B cell (primary cell): Measurements from ENCODE around the gene ANLN. TPM values are rescaled to one million over a fixed set of nuclear protein-coding genes. Genes with fewer than 3 reads are reported as not detected.

Experiments
- ATAC-seq: fragments of 200-7000 bp; cut with Tn5 transposase; one replicate; pipeline ENCODE4 v1.10.0; 2021; ENCODE audit warnings: low read depth, mild to moderate bottlenecking, moderate number of reproducible peaks, moderate library complexity
- CTCF ChIA-PET: fragments of 350-600 bp; sonication (Branson Sonifier 250); formaldehyde crosslinking; loops from one replicate; lab custom pipeline; 2021; ENCODE audit warnings: antibody characterized with exemption, inconsistent platforms; lab: Charles Lee
- POLR2A ChIA-PET: fragments of 350-600 bp; sonication (Branson Sonifier 250); formaldehyde crosslinking; loops from one replicate; lab custom pipeline; 2021; ENCODE audit warnings: antibody characterized with exemption; lab: Charles Lee
- DNase-seq: peaks from one replicate; pipeline ENCODE4 v3.0.0; 2013
- H2AFZ ChIP-seq: 2 replicates; pipeline ENCODE4 v1.6.1; 2012; ENCODE audit warnings: mild to moderate bottlenecking, low read depth, low read length; ENCODE audit not compliant: insufficient read depth, poor library complexity, severe bottlenecking
- H3K27ac ChIP-seq, 2 donors: 1 replicate in 1 of 2; 2 replicates in 1 of 2; pipeline ENCODE4 v1.5.1; 2012 to 2013; ENCODE audit warnings: low read length in 2 of 2, mild to moderate bottlenecking in 2 of 2, moderate library complexity in 1 of 2
- H3K27me3 ChIP-seq, 4 experiments: fragments of 200-600 bp in 1 of 4; sonication (generic) in 1 of 4; replicated peaks in 1 of 4; 1 replicate in 2 of 4; 2 replicates in 2 of 4; pipeline versions ENCODE4 v1.6.1 to v1.7.0; 2013 to 2016; ENCODE audit warnings: low read length in 3 of 4, mild to moderate bottlenecking in 2 of 4, mixed read lengths in 1 of 4, moderate library complexity in 1 of 4; ENCODE audit not compliant: insufficient read depth in 4 of 4, control insufficient read depth in 3 of 4; ENCODE audit errors: control extremely low read depth in 1 of 4
- H3K36me3 ChIP-seq, 2 experiments: replicated peaks in 1 of 2; 1 replicate in 1 of 2; 2 replicates in 1 of 2; pipeline versions ENCODE4 v1.6.1 to v1.7.1; 2013; ENCODE audit warnings: low read length in 1 of 2; ENCODE audit not compliant: insufficient read depth in 2 of 2, control insufficient read depth in 1 of 2; ENCODE audit errors: control extremely low read depth in 1 of 2, extremely low read depth in 1 of 2
- H3K4me1 ChIP-seq, 2 donors: fragments of 200-600 bp in 1 of 2; sonication (generic) in 1 of 2; 1 replicate in 1 of 2; 2 replicates in 1 of 2; pipeline versions ENCODE4 v1.5.1 to v1.6.1; 2013 to 2017; ENCODE audit warnings: low read length in 2 of 2; ENCODE audit not compliant: control insufficient read depth in 2 of 2, insufficient read depth in 2 of 2
- H3K4me2 ChIP-seq: replicated peaks from 2 replicates; pipeline ENCODE3; 2012; ENCODE audit warnings: mild to moderate bottlenecking, low read depth, low read length; ENCODE audit not compliant: poor library complexity, severe bottlenecking
- H3K4me3 ChIP-seq, 5 experiments: fragments of 200-600 bp in 1 of 5; sonication (generic) in 1 of 5; 1 replicate in 3 of 5; 2 replicates in 2 of 5; pipeline versions ENCODE4 v1.5.1 to v1.7.0; 2011 to 2016; ENCODE audit warnings: low read length in 4 of 5, mild to moderate bottlenecking in 4 of 5, low read depth in 2 of 5, control low read depth in 1 of 5, moderate library complexity in 1 of 5; ENCODE audit not compliant: insufficient read depth in 1 of 5; ENCODE audit errors: control extremely low read depth in 1 of 5, extremely low read depth in 1 of 5
- H3K79me2 ChIP-seq: fragments of 200-600 bp; sonication (generic); one replicate; pipeline ENCODE4 v1.6.0; 2016; ENCODE audit warnings: low read length; ENCODE audit not compliant: control insufficient read depth, insufficient read depth
- H3K9ac ChIP-seq: fragments of 200-600 bp; sonication (generic); 2 replicates; pipeline ENCODE4 v1.6.1; 2017; ENCODE audit warnings: mild to moderate bottlenecking, low read length, moderate library complexity
- H3K9me3 ChIP-seq, 3 donors: one replicate each; pipeline versions ENCODE4 v1.6.1 to v1.7.1; 2013; ENCODE audit warnings: low read length in 2 of 3; ENCODE audit not compliant: control insufficient read depth in 2 of 3, insufficient read depth in 1 of 3; ENCODE audit errors: control extremely low read depth in 1 of 3
- H4K20me1 ChIP-seq: 2 replicates; pipeline ENCODE4 v1.6.0; 2012; ENCODE audit warnings: mild to moderate bottlenecking, low read length; ENCODE audit not compliant: insufficient read depth, control insufficient read depth, poor library complexity, severe bottlenecking
- H3K27ac Mint-ChIP-seq: one replicate; pipeline ENCODE4 v1.8.0; 2021; ENCODE audit warnings: mixed read lengths
- H3K27me3 Mint-ChIP-seq: one replicate; pipeline ENCODE4 v1.8.0; 2021; ENCODE audit warnings: mixed read lengths
- H3K4me1 Mint-ChIP-seq: one replicate; pipeline ENCODE4 v1.8.0; 2021; ENCODE audit warnings: mixed read lengths
- H3K4me3 Mint-ChIP-seq: one replicate; pipeline ENCODE4 v1.8.0; 2021; ENCODE audit warnings: mixed read lengths
- H3K9me3 Mint-ChIP-seq: one replicate; pipeline ENCODE4 v1.8.0; 2022; ENCODE audit warnings: mixed read lengths; ENCODE audit not compliant: insufficient read depth
- CTCF ChIP-seq: fragments of 200-600 bp; IDR thresholded peaks from one replicate; pipeline ENCODE4 v1.8.0; 2022; ENCODE audit warnings: antibody characterized with exemption, mild to moderate bottlenecking
- EZH2 ChIP-seq: IDR thresholded peaks from 2 replicates; pipeline ENCODE4 v1.6.1; 2012; ENCODE audit warnings: borderline replicate concordance, low read depth, mild to moderate bottlenecking, moderate library complexity, low read length; ENCODE audit not compliant: insufficient read depth, poor library complexity, severe bottlenecking
- WGBS: methylation state at CpG from one replicate; pipeline ENCODE4 v1.1.5; 2013; ENCODE audit warnings: missing lambda C conversion rate; ENCODE audit not compliant: insufficient coverage; 5-methylcytosine and 5-hydroxymethylcytosine counted together
- intact Hi-C: fragments of 100-400 bp; cut with micrococcal nuclease; formaldehyde crosslinking; loops from one replicate; pipeline ENCODE4 v1.10.0; 2022
- polyA plus RNA-seq: library from polyadenylated mRNA; depleted of rRNA; stranded (reverse); fragments of >200 nt; gene quantifications from 2 replicates; pipeline ENCODE4 v1.2.3, GENCODE V29; 2012
- total RNA-seq, 2 donors: library from RNA; stranded (reverse); fragments of 120-200 nt in 1 of 2; gene quantifications; 1 replicate in 1 of 2; 2 replicates in 1 of 2; pipeline versions ENCODE4 v1.2.3 to v1.2.4, GENCODE V29; 2013 to 2022

Gene ANLN
- total and polyA plus RNA-seq, 2 donors (not counting 1 experiment from before 2014, with no cell fraction given) = 0.19 to 0.32 TPM

- Histone ChIP-seq H3K9me3 (no peaks in the 10 kb centered on the region), H3K27ac (no peak overlapping the region), H3K4me2 (no peak overlapping the region), H3K4me1 (no peaks in the 10 kb centered on the region), H3K9ac (no peak overlapping the region), H3K79me2 (no peaks in the 10 kb centered on the region), H2AFZ (no peak overlapping the region), H4K20me1 (no peaks in the 10 kb centered on the region), H3K27me3 (no peaks in the 10 kb centered on the region), H3K4me3 (no peak overlapping the region), H3K36me3 (no peaks in the 10 kb centered on the region)
- ChIA-PET POLR2A (no interaction called here), CTCF (interaction anchor here (0.6 to 0.9 kb wide), 2 partner anchors 16 to 123 kb away, joined by 3 to 5 read pairs; no protein-coding TSS in a partner anchor)
- H3K27me3 Mint-ChIP-seq = no peaks in the 10 kb centered on the region
- intact Hi-C loops = no loop called here
- ATAC-seq (no peak), DNase-seq (no peak)
- no peak overlapping the region for H3K27ac Mint-ChIP-seq
- TF ChIP-seq CTCF (no peak), EZH2 (no peak)
- no peaks in the 10 kb centered on the region for H3K4me1 Mint-ChIP-seq
- H3K9me3 Mint-ChIP-seq = no peaks in the 10 kb centered on the region
- H3K4me3 Mint-ChIP-seq = no peak overlapping the region
Measured at GRCh38 chr7:36453769-36454168, 64.1 kb downstream of the ANLN start.

- Mint-ChIP-seq H3K27ac (no peak overlapping the region), H3K4me1 (no peaks in the 10 kb centered on the region), H3K27me3 (no peaks in the 10 kb centered on the region), H3K4me3 (no peak overlapping the region), H3K9me3 (no peaks in the 10 kb centered on the region)
- H3K4me2 ChIP-seq = no peak overlapping the region
- ChIA-PET CTCF (no interaction called here), POLR2A (no interaction called here)
- no peaks in the 10 kb centered on the region for H3K36me3 ChIP-seq
- no peak overlapping the region for H3K27ac ChIP-seq
- TF ChIP-seq EZH2 (no peak), CTCF (no peak)
- H4K20me1 ChIP-seq = no peaks in the 10 kb centered on the region
- no peak overlapping the region for H3K9ac ChIP-seq
- WGBS = 93% methylated on average over 2 of the region's 4 CpGs
- ATAC-seq (no peak), DNase-seq (no peak)
- H3K4me3 ChIP-seq = no peak overlapping the region
- H2AFZ ChIP-seq = no peak overlapping the region
- no peaks in the 10 kb centered on the region for H3K27me3 ChIP-seq
- H3K9me3 ChIP-seq = no peaks in the 10 kb centered on the region
- no peaks in the 10 kb centered on the region for H3K4me1 ChIP-seq
- intact Hi-C loops = no loop called here
- H3K79me2 ChIP-seq = no peaks in the 10 kb centered on the region
Measured at GRCh38 chr7:36455646-36456045, 66.0 kb downstream of the ANLN start.
